SH-SY5Y (cell line): ENCODE data around the gene SMAD3.

Source experiments
- GATA2 ChIP-seq: IDR thresholded peaks from 2 replicates; pipeline ENCODE4 v1.6.1; 2011; ENCODE audit warnings: mild to moderate bottlenecking, low read depth, low read length
- GATA3 ChIP-seq: IDR thresholded peaks from 2 replicates; pipeline ENCODE4 v1.6.1; 2011; ENCODE audit warnings: low read depth, mild to moderate bottlenecking, low read length, moderate library complexity

GRCh38 chr15:67241132-67241855 lies 175.9 kb downstream of the SMAD3 start:
- TF ChIP-seq GATA2 (no peak), GATA3 (no peak)
